SK-N-SH (cell line): ENCODE data around the gene N4BP2L2. TPM values are rescaled to one million over a fixed set of nuclear protein-coding genes. Genes with fewer than 3 reads are reported as not detected.

Experiments used
- CTCF ChIA-PET: fragments of 300-600, 350-600 bp; formaldehyde crosslinking; extraction: SDS; loops from one replicate; lab custom pipeline; 2021; lab: Yijun Ruan, JAX
- POLR2A ChIA-PET: fragments of 350-600 bp; sonication (Branson Sonifier 250); formaldehyde crosslinking; extraction: SDS; loops from one replicate; lab custom pipeline; 2020; ENCODE audit warnings: antibody characterized with exemption, inconsistent platforms; lab: Yijun Ruan, JAX
- DNase-seq: peaks from one replicate; pipeline ENCODE4 v3.0.0; 2012
- H2AFZ ChIP-seq: fragments of 200-600 bp; sonication (generic); 2 replicates; pipeline ENCODE4 v1.8.1; 2016; ENCODE audit warnings: antibody characterized with exemption, mild to moderate bottlenecking, low read depth
- H3F3A ChIP-seq: fragments of 200-600 bp; sonication (generic); replicated peaks from 2 replicates; pipeline ENCODE3; 2016; ENCODE audit warnings: antibody characterized with exemption, mild to moderate bottlenecking; ENCODE audit not compliant: insufficient read depth
- H3K27ac ChIP-seq, 2 experiments: fragments of 200-500 bp in 1 of 2; fragments of 200-600 bp in 1 of 2; sonication (Bioruptor generic) in 1 of 2; sonication (generic), shearing (Covaris generic) in 1 of 2; 2 replicates each; pipeline versions ENCODE4 v1.5.1 to v1.6.1; 2014 to 2016; ENCODE audit warnings: low read depth in 2 of 2, inconsistent platforms in 1 of 2, low read length in 1 of 2, mild to moderate bottlenecking in 1 of 2, mixed read lengths in 1 of 2
- H3K27me3 ChIP-seq: fragments of 200-600 bp; sonication (generic), shearing (Covaris generic); 2 replicates; pipeline ENCODE4 v1.6.1; 2016; ENCODE audit warnings: mixed run types; ENCODE audit not compliant: insufficient read depth
- H3K36me3 ChIP-seq, 2 experiments: fragments of 200-500 bp in 1 of 2; fragments of 200-600 bp in 1 of 2; sonication (Bioruptor generic) in 1 of 2; sonication (generic) in 1 of 2; replicated peaks in 1 of 2; 2 replicates each; pipeline versions ENCODE3 to v1.5.1; 2014 to 2016; ENCODE audit warnings: low read length in 1 of 2, mild to moderate bottlenecking in 1 of 2; ENCODE audit not compliant: insufficient read depth in 2 of 2, control insufficient read depth in 1 of 2
- H3K4me1 ChIP-seq, 2 experiments: fragments of 200-500 bp in 1 of 2; fragments of 200-600 bp in 1 of 2; sonication (Bioruptor generic) in 1 of 2; sonication (generic), shearing (Covaris generic) in 1 of 2; 2 replicates each; pipeline versions ENCODE4 v1.5.1 to v1.6.1; 2014 to 2016; ENCODE audit warnings: low read depth in 1 of 2, low read length in 1 of 2, mixed run types in 1 of 2; ENCODE audit not compliant: insufficient read depth in 2 of 2, control insufficient read depth in 1 of 2
- H3K4me2 ChIP-seq: fragments of 200-600 bp; sonication (generic), shearing (Covaris generic); 2 replicates; pipeline ENCODE4 v1.6.1; 2017; ENCODE audit warnings: mixed run types
- H3K4me3 ChIP-seq, 2 experiments: fragments of 200-500 bp in 1 of 2; fragments of 200-600 bp in 1 of 2; sonication (Bioruptor generic) in 1 of 2; sonication (generic), shearing (Covaris generic) in 1 of 2; 2 replicates each; pipeline versions ENCODE4 v1.5.1 to v1.8.1; 2014 to 2016; ENCODE audit warnings: low read depth in 2 of 2, inconsistent platforms in 1 of 2, low read length in 1 of 2, mild to moderate bottlenecking in 1 of 2, mixed read lengths in 1 of 2, moderate library complexity in 1 of 2
- H3K79me2 ChIP-seq: fragments of 200-600 bp; sonication (generic); 2 replicates; pipeline ENCODE4 v1.8.1; 2017; ENCODE audit warnings: mild to moderate bottlenecking; ENCODE audit not compliant: insufficient read depth
- H3K9ac ChIP-seq: fragments of 200-600 bp; sonication (generic); 2 replicates; pipeline ENCODE4 v1.6.1; 2017; ENCODE audit warnings: mixed run types
- H3K9me2 ChIP-seq: fragments of 200-600 bp; sonication (generic); 2 replicates; pipeline ENCODE4 v1.6.1; 2017; ENCODE audit warnings: mixed run types
- H3K9me3 ChIP-seq: fragments of 200-600 bp; sonication (generic); 2 replicates; pipeline ENCODE4 v1.6.1; 2017; ENCODE audit warnings: mixed run types, mild to moderate bottlenecking, moderate library complexity
- H4K20me1 ChIP-seq: fragments of 200-600 bp; sonication (generic); 2 replicates; pipeline ENCODE4 v1.6.1; 2017; ENCODE audit warnings: mild to moderate bottlenecking, mixed run types; ENCODE audit not compliant: insufficient read depth
- CHD2 ChIP-seq: fragments of 150-350 bp; IDR thresholded peaks from 2 replicates; pipeline ENCODE4 v1.6.1; 2018; ENCODE audit warnings: low read length; ENCODE audit not compliant: partially characterized antibody
- EZH2phosphoT487 ChIP-seq: fragments of 200-600 bp; sonication (generic); IDR thresholded peaks from 2 replicates; pipeline ENCODE4 v1.6.1; 2017; ENCODE audit warnings: low read depth, mixed run types, mild to moderate bottlenecking, antibody characterized with exemption, moderate library complexity, borderline replicate concordance
- FOXM1 ChIP-seq: IDR thresholded peaks from 2 replicates; pipeline ENCODE4 v1.4.0; 2012; ENCODE audit warnings: low read depth, mild to moderate bottlenecking
- GABPA ChIP-seq: IDR thresholded peaks from 2 replicates; pipeline ENCODE4 v1.4.0; 2012; ENCODE audit warnings: low read depth, mild to moderate bottlenecking
- GATA2 ChIP-seq: sonication (generic); formaldehyde crosslinking; IDR thresholded peaks from 2 replicates; pipeline ENCODE4 v1.5.0; 2020; ENCODE audit warnings: mild to moderate bottlenecking, missing genetic modification reagents
- IRF3 ChIP-seq: fragments of 150-350 bp; IDR thresholded peaks from 2 replicates; pipeline ENCODE4 v1.6.1; 2016; ENCODE audit warnings: mild to moderate bottlenecking, low read depth, low read length
- NRF1 ChIP-seq: IDR thresholded peaks from 2 replicates; pipeline ENCODE4 v1.6.1; 2012; ENCODE audit warnings: low read depth, mild to moderate bottlenecking, low read length
- PBX3 ChIP-seq: IDR thresholded peaks from 2 replicates; pipeline ENCODE4; 2012
- RAD21 ChIP-seq: IDR thresholded peaks from 2 replicates; pipeline ENCODE4 v1.6.1; 2012; ENCODE audit warnings: mild to moderate bottlenecking, low read length
- REST ChIP-seq: IDR thresholded peaks from 2 replicates; pipeline ENCODE4 v1.6.1; 2012; ENCODE audit warnings: mild to moderate bottlenecking, low read depth, low read length, moderate library complexity
- RFX5 ChIP-seq: IDR thresholded peaks from 2 replicates; pipeline ENCODE4 v1.6.1; 2012; ENCODE audit warnings: mild to moderate bottlenecking, improper control_type of control experiment, low read length
- TAF1 ChIP-seq: IDR thresholded peaks from 2 replicates; pipeline ENCODE4 v1.6.1; 2012; ENCODE audit warnings: low read depth, mild to moderate bottlenecking, low read length, moderate library complexity, borderline replicate concordance
- TCF12 ChIP-seq: IDR thresholded peaks from 2 replicates; pipeline ENCODE4 v1.4.0; 2012
- USF1 ChIP-seq: IDR thresholded peaks from 2 replicates; pipeline ENCODE4 v1.4.0; 2012; ENCODE audit warnings: low read depth, borderline replicate concordance
- WGBS: methylation state at CpG from one replicate; pipeline ENCODE4 v1.1.6; 2017; ENCODE audit warnings: low lambda C conversion rate; 5-methylcytosine and 5-hydroxymethylcytosine counted together
- polyA plus RNA-seq, 3 experiments: library from polyadenylated mRNA; depleted of rRNA; stranded (reverse); fragments of >200 nt; gene quantifications; 2 replicates each; pipeline ENCODE4 v1.2.3, GENCODE V29; 2012
- TF ChIP-seq, protein P1 (sequence below): IDR thresholded peaks from 2 replicates; pipeline ENCODE4 v1.4.0; 2012; ENCODE audit warnings: low read depth, borderline replicate concordance

Gene N4BP2L2
- polyA plus RNA-seq, 1 of the 3 experiments (the other 2 are of a cell fraction) = 16.0 TPM

DNA sequence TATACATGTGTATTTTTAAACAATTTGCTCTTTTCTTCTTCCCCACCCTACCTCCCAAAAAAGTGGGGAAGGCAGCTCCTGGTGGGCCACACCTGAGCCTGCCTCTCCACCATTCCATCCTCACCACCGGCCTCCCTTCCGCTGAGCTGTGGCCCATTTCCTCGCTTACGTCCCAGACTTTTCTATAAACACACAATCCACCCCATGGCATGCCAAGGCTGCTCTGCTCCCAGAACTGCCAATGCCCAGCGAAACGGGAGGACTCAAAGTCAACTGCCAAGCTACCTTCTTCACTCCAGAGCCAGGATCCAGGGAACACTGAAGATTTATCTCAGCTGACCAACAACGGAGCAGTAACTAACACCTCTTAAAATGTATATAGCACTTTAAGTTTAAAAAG is 113.4 kb downstream of the N4BP2L2 start:
- ChIA-PET POLR2A (no interaction called here), CTCF (interaction anchor here (1.0 to 1.5 kb wide), 3 partner anchors 10 to 515 kb away, joined by 3 to 4 read pairs (median 3); no protein-coding TSS in a partner anchor)
- Histone ChIP-seq H3K27me3 (no peaks in the 10 kb centered on the region), H3K9ac (no peak overlapping the region), H3K27ac (no peak overlapping the region), H4K20me1 (no peaks in the 10 kb centered on the region), H3K9me3 (no peaks in the 10 kb centered on the region), H3K4me2 (no peak overlapping the region), H3F3A (no peaks in the 10 kb centered on the region), H2AFZ (no peak overlapping the region), H3K9me2 (no peaks in the 10 kb centered on the region), H3K4me1 (peaks cover 0 to 14% of the 10 kb centered on the region in 2 experiments; a peak in 2 of 4 replicates), H3K4me3 (no peak overlapping the region), H3K36me3 (peaks cover 0 to 3% of the 10 kb centered on the region in 2 experiments), H3K79me2 (no peaks in the 10 kb centered on the region)
- TF ChIP-seq RAD21 (no peak), GATA2 (no peak), CHD2 (no peak), FOXM1 (no peak), PBX3 (no peak), TCF12 (no peak), USF1 (no peak), IRF3 (no peak)
- WGBS = 96% methylated on average over 7 of the region's 7 CpGs
- no peak for DNase-seq

DNA sequence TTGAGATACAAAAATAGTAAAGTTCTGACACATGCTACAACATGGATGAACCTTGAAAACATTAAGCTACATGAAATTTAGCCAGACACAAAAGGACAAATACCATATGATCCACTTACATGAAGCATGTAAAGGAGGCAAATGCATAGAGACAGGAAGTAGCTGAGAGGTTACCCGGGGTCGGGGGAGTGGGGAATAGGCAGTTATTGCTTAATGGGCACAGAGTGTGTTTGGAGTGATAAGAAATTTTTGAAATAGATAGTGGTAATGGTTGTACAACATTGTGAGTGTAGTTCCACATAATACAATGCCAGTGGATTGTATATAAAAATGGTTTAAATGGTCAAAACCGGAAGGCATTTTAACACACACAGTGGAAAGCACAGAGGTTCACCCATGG is 115.0 kb downstream of the N4BP2L2 start:
- Histone ChIP-seq H4K20me1 (no peaks in the 10 kb centered on the region), H3K9ac (no peak overlapping the region), H3K79me2 (no peaks in the 10 kb centered on the region), H3K36me3 (no peaks in the 10 kb centered on the region), H3K27me3 (no peaks in the 10 kb centered on the region), H3K4me2 (no peak overlapping the region), H3K9me2 (no peaks in the 10 kb centered on the region), H3F3A (no peaks in the 10 kb centered on the region), H3K9me3 (no peaks in the 10 kb centered on the region), H3K4me1 (peaks cover 0 to 12% of the 10 kb centered on the region in 2 experiments; a peak in 2 of 4 replicates), H2AFZ (no peak overlapping the region), H3K4me3 (no peak overlapping the region), H3K27ac (no peak overlapping the region)
- WGBS = 91% methylated on average over 3 of the region's 3 CpGs
- DNase-seq = no peak
- CTCF ChIA-PET = interaction anchor here (1.5 kb wide), 1 partner anchor 9 kb away, joined by 4 read pairs; no protein-coding TSS in a partner anchor
- POLR2A ChIA-PET = no interaction called here
- TF ChIP-seq FOXM1 (no peak), TAF1 (no peak), RFX5 (no peak), NRF1 (no peak), IRF3 (no peak), EZH2phosphoT487 (no peak), PBX3 (no peak), GATA2 (no peak), CHD2 (no peak), GABPA (no peak), REST (no peak)
- TF ChIP-seq, protein P1, sequence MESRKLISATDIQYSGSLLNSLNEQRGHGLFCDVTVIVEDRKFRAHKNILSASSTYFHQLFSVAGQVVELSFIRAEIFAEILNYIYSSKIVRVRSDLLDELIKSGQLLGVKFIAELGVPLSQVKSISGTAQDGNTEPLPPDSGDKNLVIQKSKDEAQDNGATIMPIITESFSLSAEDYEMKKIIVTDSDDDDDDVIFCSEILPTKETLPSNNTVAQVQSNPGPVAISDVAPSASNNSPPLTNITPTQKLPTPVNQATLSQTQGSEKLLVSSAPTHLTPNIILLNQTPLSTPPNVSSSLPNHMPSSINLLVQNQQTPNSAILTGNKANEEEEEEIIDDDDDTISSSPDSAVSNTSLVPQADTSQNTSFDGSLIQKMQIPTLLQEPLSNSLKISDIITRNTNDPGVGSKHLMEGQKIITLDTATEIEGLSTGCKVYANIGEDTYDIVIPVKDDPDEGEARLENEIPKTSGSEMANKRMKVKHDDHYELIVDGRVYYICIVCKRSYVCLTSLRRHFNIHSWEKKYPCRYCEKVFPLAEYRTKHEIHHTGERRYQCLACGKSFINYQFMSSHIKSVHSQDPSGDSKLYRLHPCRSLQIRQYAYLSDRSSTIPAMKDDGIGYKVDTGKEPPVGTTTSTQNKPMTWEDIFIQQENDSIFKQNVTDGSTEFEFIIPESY = no peak
